Right lobe of liver (tissue), 6 donors: ENCODE measurements around the gene SHROOM1. TPM values are rescaled to one million over a fixed set of nuclear protein-coding genes. Genes with fewer than 3 reads are reported as not detected.

Experiments used
- ATAC-seq, 4 donors: fragments of 200-7000 bp; cut with Tn5 transposase; one replicate each; pipeline ENCODE4 v1.9.1; 2020; ENCODE audit warnings: mild to moderate bottlenecking in 4 of 4, moderate library complexity in 4 of 4
- DNase-seq, 3 donors: peaks; one replicate each; pipeline ENCODE4 v3.0.0-alpha.2; 2020
- H3K27ac ChIP-seq, 3 donors: fragments of 200-600 bp; one replicate each; pipeline ENCODE4 v1.8.0; 2022
- H3K27me3 ChIP-seq, 2 donors: fragments of 200-600 bp; one replicate each; pipeline ENCODE4 v1.8.0; 2022
- H3K36me3 ChIP-seq, 4 donors: fragments of 200-600 bp; sonication (generic) in 1 of 4; one replicate each; pipeline versions ENCODE4 v1.5.1 to v1.8.0; 2017 to 2022; ENCODE audit warnings: control low read depth in 1 of 4
- H3K4me1 ChIP-seq, 4 donors: fragments of 200-600 bp; sonication (generic) in 1 of 4; one replicate each; pipeline versions ENCODE4 v1.5.1 to v1.8.0; 2017 to 2022; ENCODE audit warnings: control low read depth in 1 of 4
- H3K4me3 ChIP-seq, 3 donors: fragments of 200-600 bp; one replicate each; pipeline ENCODE4 v1.8.0; 2022
- H3K9me3 ChIP-seq, 4 donors: fragments of 200-600 bp; sonication (generic) in 1 of 4; one replicate each; pipeline versions ENCODE4 v1.5.1 to v1.8.0; 2017 to 2022; ENCODE audit warnings: control low read depth in 1 of 4
- CTCF ChIP-seq, 4 donors: fragments of 200-600 bp in 3 of 4; fragments of 450-650 bp in 1 of 4; IDR thresholded peaks; one replicate each; pipeline versions ENCODE4 v1.5.1 to v1.8.0; 2016 to 2022; ENCODE audit warnings: antibody characterized with exemption in 4 of 4, mild to moderate bottlenecking in 2 of 4
- POLR2A ChIP-seq: fragments of 450-650 bp; IDR thresholded peaks from one replicate; pipeline ENCODE4 v1.6.1; 2017; ENCODE audit warnings: antibody characterized with exemption, mild to moderate bottlenecking
- WGBS: methylation state at CpG from one replicate; pipeline ENCODE4 v1.1.6; 2018; ENCODE audit warnings: low coverage, low lambda C conversion rate; ENCODE audit not compliant: insufficient coverage; ENCODE audit errors: missing lambda C conversion rate; 5-methylcytosine and 5-hydroxymethylcytosine counted together
- intact Hi-C, 2 donors: fragments of 100-400 bp; cut with DNase I; formaldehyde crosslinking; loops; one replicate each; pipeline versions ENCODE4 v1.11.2 to v1.14.1; 2022
- small RNA-seq, 2 experiments: library from RNA; depleted of rRNA; stranded (forward); fragments of <200 nt; gene quantifications; one replicate each; pipeline ENCODE3, GENCODE V24; 2016
- total RNA-seq, 6 experiments: library from RNA; depleted of rRNA in 2 of 6; stranded (reverse); fragments of >200 nt in 2 of 6; fragmentation: NEBNext Ultra II Directional in 3 of 6; extraction: Animal tissue kit (Norgen Biotek cat#: 25700) in 3 of 6; gene quantifications; one replicate each; pipeline versions ENCODE4 v1.1.0 to v1.2.4, GENCODE V29; 2016 to 2023
- donor health status: DM: no; HTN: yes; CAD: no.
- donor health status: DM: no; HTN: no; CAD: no.
- donor health status: DM: no; HTN: no; CAD: no.
- donor health status: DM: no; HTN: yes; CAD: no.
- donor health status: DM: no; HTN: yes; CAD: no.

The SHROOM1 gene
- total RNA-seq, 6 experiments from 2014 or later = 29.5 to 96.1 (median 77.4) TPM

- 85% methylated on average over 8 of the region's 12 CpGs for WGBS
Observed at GRCh38 chr5:132773601-132774355, 56.7 kb downstream of the SHROOM1 start.

GRCh38 chr5:132773114-132773513, 57.3 kb downstream of the SHROOM1 start:
- ATAC-seq = no peak
- WGBS = 100% methylated on average over 2 of the region's 5 CpGs
- no peak for DNase-seq
- Histone ChIP-seq H3K27me3 (no peaks in the 10 kb centered on the region), H3K9me3 (no peaks in the 10 kb centered on the region), H3K4me1 (peaks cover 0 to 5% (median 0%) of the 10 kb centered on the region in 4 donors), H3K36me3 (no peaks in the 10 kb centered on the region), H3K27ac (no peak overlapping the region), H3K4me3 (no peak overlapping the region)
- no peak for TF ChIP-seq CTCF (IDR thresholded peaks at IDR 0.05)
- no peak for TF ChIP-seq POLR2A
- intact Hi-C loops = no loop called here

More at GRCh38 chr5:132773601-132774355, 56.7 kb downstream of the SHROOM1 start:
- Histone ChIP-seq H3K9me3 (no peaks in the 10 kb centered on the region), H3K4me3 (no peak overlapping the region), H3K27me3 (no peaks in the 10 kb centered on the region), H3K27ac (no peak overlapping the region), H3K36me3 (no peaks in the 10 kb centered on the region), H3K4me1 (peaks cover 0 to 5% (median 0%) of the 10 kb centered on the region in 4 donors)
- DNase-seq (no peak), ATAC-seq (no peak)
- no peak for TF ChIP-seq POLR2A
- TF ChIP-seq CTCF (IDR thresholded peaks at IDR 0.05) = no peak
- intact Hi-C loops = no loop called here

GRCh38 chr5:132772291-132773070, 58.0 kb downstream of the SHROOM1 start:
- Histone ChIP-seq H3K4me1 (no peaks in the 10 kb centered on the region), H3K4me3 (no peak overlapping the region), H3K36me3 (no peaks in the 10 kb centered on the region), H3K27me3 (no peaks in the 10 kb centered on the region), H3K27ac (no peak overlapping the region), H3K9me3 (no peaks in the 10 kb centered on the region)
- TF ChIP-seq CTCF (IDR thresholded peaks at IDR 0.05) (no peak), POLR2A (no peak)
- WGBS = 89% methylated on average over 4 of the region's 8 CpGs
- DNase-seq (no peak), ATAC-seq (no peak)
- intact Hi-C loops = no loop called here

Small RNA genes lying within 50 kb of the gene (small RNA-seq; reads per million reads assigned to genes)
- gene RNA5SP192 = 0 reads per million in 2 experiments

Other genes with a start within 250 kb of the SHROOM1 start
- under 1 TPM in 1 of 6 experiments, not detected in 5; 0.26 TPM for gene IL13, start 172.5 kb downstream of the SHROOM1 start, total RNA-seq
- gene IL4, start 156.7 kb downstream of the SHROOM1 start, total RNA-seq = not detected
- gene KIF3A, start 93.1 kb downstream of the SHROOM1 start, total RNA-seq = 1 to 10 TPM; 1.3 to 4.2 (median 2.1) TPM
- under 1 TPM in 1 of 6 experiments, not detected in 5; 0.11 TPM for gene CCNI2, start 83.2 kb downstream of the SHROOM1 start, total RNA-seq
- gene SEPTIN8, start 53.4 kb downstream of the SHROOM1 start, total RNA-seq = 10 to 100 TPM in 5 of 6 experiments, 1 to 10 TPM in 1; 8.0 to 15.9 (median 13.3) TPM
- gene SOWAHA, start 17.3 kb downstream of the SHROOM1 start, total RNA-seq = 1 to 10 TPM in 5 of 6 experiments, under 1 TPM in 1; 0.95 to 4.7 (median 1.4) TPM
- gene GDF9, start 35.8 kb upstream of the SHROOM1 start, total RNA-seq = under 1 TPM; 0.20 to 0.71 (median 0.48) TPM
- gene UQCRQ, start 36.0 kb upstream of the SHROOM1 start, total RNA-seq = 100 to 1,000 TPM; 488 to 702 (median 628) TPM
- gene LEAP2, start 43.0 kb upstream of the SHROOM1 start, total RNA-seq = 100 to 1,000 TPM; 120 to 439 (median 214) TPM
- gene AFF4, start 133.0 kb upstream of the SHROOM1 start, total RNA-seq = 10 to 100 TPM; 16.4 to 26.8 (median 20.2) TPM
- 10 to 100 TPM in 2 of 6 experiments, 1 to 10 TPM in 4; 2.6 to 11.0 (median 9.0) TPM for gene ZCCHC10, start 195.9 kb upstream of the SHROOM1 start, total RNA-seq
- 10 to 100 TPM; 30.1 to 68.6 (median 46.1) TPM for gene HSPA4, start 221.4 kb upstream of the SHROOM1 start, total RNA-seq